Panc1 (cell line): ENCODE measurements around the gene EIF4E1B.

Source experiments
- POLR2AphosphoS5 ChIP-seq: IDR thresholded peaks from 2 replicates; pipeline ENCODE4 v1.6.1; 2012; ENCODE audit warnings: mild to moderate bottlenecking, low read depth, low read length, moderate library complexity
- TCF7L2 ChIP-seq: IDR thresholded peaks from 2 replicates; pipeline ENCODE4 v1.6.1; 2011; ENCODE audit warnings: mild to moderate bottlenecking, low read depth, low read length, inconsistent platforms
- TF ChIP-seq, protein P1 (sequence below): fragments of 450-650 bp; IDR thresholded peaks from 2 replicates; pipeline ENCODE4 v1.5.1; 2017; ENCODE audit warnings: mild to moderate bottlenecking
- TF ChIP-seq, protein P2 (sequence below), 2 experiments: IDR thresholded peaks; 2 replicates each; pipeline ENCODE4 v1.6.1; 2011 to 2012; ENCODE audit warnings: low read depth in 2 of 2, control low read depth in 1 of 2, low read length in 1 of 2, mild to moderate bottlenecking in 1 of 2, moderate library complexity in 1 of 2; ENCODE audit not compliant: insufficient read depth in 1 of 2

DNA sequence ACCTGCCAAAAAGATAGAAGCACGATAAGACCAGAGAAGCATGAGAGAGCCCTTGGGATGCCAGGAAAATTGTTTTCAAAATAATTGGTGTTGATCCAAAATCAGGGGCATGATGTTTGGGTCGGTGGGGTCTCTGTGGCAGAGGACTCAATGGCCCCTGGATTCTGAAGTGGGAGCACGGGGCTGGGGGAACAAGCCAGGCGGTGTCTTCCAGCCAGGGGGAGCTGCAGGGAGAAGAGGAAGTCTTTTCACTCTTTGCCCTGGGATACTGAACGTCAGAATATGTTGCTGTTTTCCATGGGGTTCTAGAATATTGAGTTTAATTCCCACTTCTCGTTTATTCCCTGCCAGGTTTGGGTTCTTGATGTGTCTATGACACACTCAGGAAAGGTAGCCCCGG lies 37.2 kb downstream of the EIF4E1B start:
- TF ChIP-seq, protein P1, sequence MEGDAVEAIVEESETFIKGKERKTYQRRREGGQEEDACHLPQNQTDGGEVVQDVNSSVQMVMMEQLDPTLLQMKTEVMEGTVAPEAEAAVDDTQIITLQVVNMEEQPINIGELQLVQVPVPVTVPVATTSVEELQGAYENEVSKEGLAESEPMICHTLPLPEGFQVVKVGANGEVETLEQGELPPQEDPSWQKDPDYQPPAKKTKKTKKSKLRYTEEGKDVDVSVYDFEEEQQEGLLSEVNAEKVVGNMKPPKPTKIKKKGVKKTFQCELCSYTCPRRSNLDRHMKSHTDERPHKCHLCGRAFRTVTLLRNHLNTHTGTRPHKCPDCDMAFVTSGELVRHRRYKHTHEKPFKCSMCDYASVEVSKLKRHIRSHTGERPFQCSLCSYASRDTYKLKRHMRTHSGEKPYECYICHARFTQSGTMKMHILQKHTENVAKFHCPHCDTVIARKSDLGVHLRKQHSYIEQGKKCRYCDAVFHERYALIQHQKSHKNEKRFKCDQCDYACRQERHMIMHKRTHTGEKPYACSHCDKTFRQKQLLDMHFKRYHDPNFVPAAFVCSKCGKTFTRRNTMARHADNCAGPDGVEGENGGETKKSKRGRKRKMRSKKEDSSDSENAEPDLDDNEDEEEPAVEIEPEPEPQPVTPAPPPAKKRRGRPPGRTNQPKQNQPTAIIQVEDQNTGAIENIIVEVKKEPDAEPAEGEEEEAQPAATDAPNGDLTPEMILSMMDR, result no peak
- no peak for TF ChIP-seq TCF7L2
- TF ChIP-seq POLR2AphosphoS5, result no peak
- TF ChIP-seq, protein P2, sequence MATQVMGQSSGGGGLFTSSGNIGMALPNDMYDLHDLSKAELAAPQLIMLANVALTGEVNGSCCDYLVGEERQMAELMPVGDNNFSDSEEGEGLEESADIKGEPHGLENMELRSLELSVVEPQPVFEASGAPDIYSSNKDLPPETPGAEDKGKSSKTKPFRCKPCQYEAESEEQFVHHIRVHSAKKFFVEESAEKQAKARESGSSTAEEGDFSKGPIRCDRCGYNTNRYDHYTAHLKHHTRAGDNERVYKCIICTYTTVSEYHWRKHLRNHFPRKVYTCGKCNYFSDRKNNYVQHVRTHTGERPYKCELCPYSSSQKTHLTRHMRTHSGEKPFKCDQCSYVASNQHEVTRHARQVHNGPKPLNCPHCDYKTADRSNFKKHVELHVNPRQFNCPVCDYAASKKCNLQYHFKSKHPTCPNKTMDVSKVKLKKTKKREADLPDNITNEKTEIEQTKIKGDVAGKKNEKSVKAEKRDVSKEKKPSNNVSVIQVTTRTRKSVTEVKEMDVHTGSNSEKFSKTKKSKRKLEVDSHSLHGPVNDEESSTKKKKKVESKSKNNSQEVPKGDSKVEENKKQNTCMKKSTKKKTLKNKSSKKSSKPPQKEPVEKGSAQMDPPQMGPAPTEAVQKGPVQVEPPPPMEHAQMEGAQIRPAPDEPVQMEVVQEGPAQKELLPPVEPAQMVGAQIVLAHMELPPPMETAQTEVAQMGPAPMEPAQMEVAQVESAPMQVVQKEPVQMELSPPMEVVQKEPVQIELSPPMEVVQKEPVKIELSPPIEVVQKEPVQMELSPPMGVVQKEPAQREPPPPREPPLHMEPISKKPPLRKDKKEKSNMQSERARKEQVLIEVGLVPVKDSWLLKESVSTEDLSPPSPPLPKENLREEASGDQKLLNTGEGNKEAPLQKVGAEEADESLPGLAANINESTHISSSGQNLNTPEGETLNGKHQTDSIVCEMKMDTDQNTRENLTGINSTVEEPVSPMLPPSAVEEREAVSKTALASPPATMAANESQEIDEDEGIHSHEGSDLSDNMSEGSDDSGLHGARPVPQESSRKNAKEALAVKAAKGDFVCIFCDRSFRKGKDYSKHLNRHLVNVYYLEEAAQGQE (IDR thresholded peaks at IDR 0.05; ENCODE audit: insufficient read depth in 1 of 2, low read depth in 2 of 2, low read length in 1 of 2), result no peak
